A673 (cell line): ENCODE data around the gene CALCR. TPM values are rescaled to one million over a fixed set of nuclear protein-coding genes. Genes with fewer than 3 reads are reported as not detected.
"Not testable (repeated sequence)": the region's sequence is repeated elsewhere in the genome, so short reads cannot be mapped to it uniquely, and the experiment has no call there.

Source experiments
- BruUV-seq: library from RNA; stranded (reverse); fragments of 400-500 nt; replicated peaks from 2 replicates; lab custom pipeline; 2021; lab: Mats Ljungman, UMichigan
- CTCF ChIA-PET: fragments of 300-600 bp; sonication (Branson Sonifier 250); formaldehyde crosslinking; loops from one replicate; lab custom pipeline; 2022; ENCODE audit warnings: antibody characterized with exemption; lab: Charles Lee
- POLR2A ChIA-PET: fragments of 300-600 bp; sonication (Branson Sonifier 250); formaldehyde crosslinking; loops from one replicate; lab custom pipeline; 2022; ENCODE audit warnings: antibody characterized with exemption; ENCODE audit not compliant: low non-redundant PET; lab: Charles Lee
- DNase-seq: peaks from one replicate; pipeline ENCODE4 v3.0.0-alpha.2; 2015; ENCODE audit warnings: low spot score
- H3K27ac ChIP-seq: fragments of 200-600 bp; sonication (generic); 2 replicates; pipeline ENCODE4 v1.5.1; 2016; ENCODE audit warnings: mixed run types, low read depth, mild to moderate bottlenecking, mixed read lengths, antibody characterized with exemption, low read length; ENCODE audit not compliant: poor library complexity, severe bottlenecking
- H3K27me3 ChIP-seq: fragments of 200-600 bp; sonication (generic); replicated peaks from 2 replicates; pipeline ENCODE4 v1.6.1; 2017; ENCODE audit warnings: mixed run types, low read depth, mild to moderate bottlenecking, mixed read lengths, antibody characterized with exemption, low read length; ENCODE audit not compliant: insufficient read depth, poor library complexity
- H3K36me3 ChIP-seq: fragments of 200-600 bp; sonication (generic); 2 replicates; pipeline ENCODE4 v1.6.1; 2016; ENCODE audit warnings: mixed run types, mild to moderate bottlenecking, mixed read lengths, antibody characterized with exemption, low read length; ENCODE audit not compliant: insufficient read depth, poor library complexity, severe bottlenecking
- H3K4me1 ChIP-seq: fragments of 200-600 bp; sonication (generic); 2 replicates; pipeline ENCODE4 v1.6.1; 2017; ENCODE audit warnings: mixed run types, mild to moderate bottlenecking, mixed read lengths, antibody characterized with exemption, low read length; ENCODE audit not compliant: insufficient read depth, poor library complexity, severe bottlenecking
- H3K4me3 ChIP-seq: fragments of 200-600 bp; sonication (generic); 2 replicates; pipeline ENCODE4 v1.5.1; 2016; ENCODE audit warnings: low read depth, mixed run types, mild to moderate bottlenecking, mixed read lengths, low read length; ENCODE audit not compliant: poor library complexity, severe bottlenecking
- H3K9me3 ChIP-seq: fragments of 200-600 bp; sonication (generic); 2 replicates; pipeline ENCODE4 v1.6.1; 2016; ENCODE audit warnings: mixed run types, low read depth, mild to moderate bottlenecking, mixed read lengths, antibody characterized with exemption, low read length; ENCODE audit not compliant: poor library complexity, severe bottlenecking
- EZH2 ChIP-seq: fragments of 200-600 bp; sonication (generic); IDR thresholded peaks from 2 replicates; pipeline ENCODE4 v1.6.1; 2017; ENCODE audit warnings: borderline replicate concordance, low read depth, mild to moderate bottlenecking, mixed read lengths, antibody characterized with exemption, low read length; ENCODE audit not compliant: poor library complexity, severe bottlenecking
- intact Hi-C: fragments of 100-400 bp; cut with micrococcal nuclease; formaldehyde crosslinking; loops from one replicate; pipeline ENCODE4 v1.10.0; 2022; ENCODE audit not compliant: unreplicated experiment
- total RNA-seq: library from RNA; stranded (reverse); gene quantifications from 2 replicates; pipeline ENCODE4 v1.2.3, GENCODE V29; 2021
- TF ChIP-seq, protein P1 (sequence below): fragments of 300-800, 200-600 bp; sonication (generic); conservative IDR thresholded peaks from 2 replicates; pipeline ENCODE4 v1.5.1; 2017; ENCODE audit warnings: low read depth, mild to moderate bottlenecking, antibody characterized with exemption, low read length, moderate library complexity, mixed read lengths

The CALCR gene
- total RNA-seq, 1 experiment from 2014 or later = not detected

- intact Hi-C loops = no loop called here
- Histone ChIP-seq H3K4me1 (no peaks in the 10 kb centered on the region), H3K4me3 (no peak overlapping the region), H3K27me3 (peaks cover 6% of the 10 kb centered on the region), H3K36me3 (no peaks in the 10 kb centered on the region), H3K9me3 (no peaks in the 10 kb centered on the region), H3K27ac (no peak overlapping the region)
- DNase-seq = no peak
- no peak for TF ChIP-seq EZH2
- TF ChIP-seq, protein P1, sequence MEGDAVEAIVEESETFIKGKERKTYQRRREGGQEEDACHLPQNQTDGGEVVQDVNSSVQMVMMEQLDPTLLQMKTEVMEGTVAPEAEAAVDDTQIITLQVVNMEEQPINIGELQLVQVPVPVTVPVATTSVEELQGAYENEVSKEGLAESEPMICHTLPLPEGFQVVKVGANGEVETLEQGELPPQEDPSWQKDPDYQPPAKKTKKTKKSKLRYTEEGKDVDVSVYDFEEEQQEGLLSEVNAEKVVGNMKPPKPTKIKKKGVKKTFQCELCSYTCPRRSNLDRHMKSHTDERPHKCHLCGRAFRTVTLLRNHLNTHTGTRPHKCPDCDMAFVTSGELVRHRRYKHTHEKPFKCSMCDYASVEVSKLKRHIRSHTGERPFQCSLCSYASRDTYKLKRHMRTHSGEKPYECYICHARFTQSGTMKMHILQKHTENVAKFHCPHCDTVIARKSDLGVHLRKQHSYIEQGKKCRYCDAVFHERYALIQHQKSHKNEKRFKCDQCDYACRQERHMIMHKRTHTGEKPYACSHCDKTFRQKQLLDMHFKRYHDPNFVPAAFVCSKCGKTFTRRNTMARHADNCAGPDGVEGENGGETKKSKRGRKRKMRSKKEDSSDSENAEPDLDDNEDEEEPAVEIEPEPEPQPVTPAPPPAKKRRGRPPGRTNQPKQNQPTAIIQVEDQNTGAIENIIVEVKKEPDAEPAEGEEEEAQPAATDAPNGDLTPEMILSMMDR = no peak
- ChIA-PET POLR2A (no interaction called here), CTCF (no interaction called here)
- no TSS peak for BruUV-seq
Observed at GRCh38 chr7:93503088-93503487, 71.4 kb downstream of the CALCR start.

GRCh38 chr7:93491860-93492259, 82.7 kb downstream of the CALCR start:
- H3K9me3 ChIP-seq, H3K4me3 ChIP-seq, intact Hi-C loops, DNase-seq, H3K27me3 ChIP-seq, H3K4me1 ChIP-seq, BruUV-seq, POLR2A ChIA-PET, H3K36me3 ChIP-seq, CTCF ChIA-PET, H3K27ac ChIP-seq: not testable (repeated sequence)

- CTCF ChIA-PET = no interaction called here
Observed at GRCh38 chr7:93476491-93477344, 97.8 kb downstream of the CALCR start.

More at GRCh38 chr7:93476491-93477344, 97.8 kb downstream of the CALCR start:
- no peak for DNase-seq
- TF ChIP-seq, protein P1 = no peak
- no peak for TF ChIP-seq EZH2
- H3K36me3 ChIP-seq = no peaks in the 10 kb centered on the region
- no peaks in the 10 kb centered on the region for H3K27me3 ChIP-seq
- H3K9me3 ChIP-seq = no peaks in the 10 kb centered on the region
- POLR2A ChIA-PET = interaction anchor here (0.6 kb wide), 1 partner anchor 442 kb away, joined by 9 read pairs; no protein-coding TSS in a partner anchor
- H3K4me3 ChIP-seq = no peak overlapping the region
- no peaks in the 10 kb centered on the region for H3K4me1 ChIP-seq
- no TSS peak for BruUV-seq
- H3K27ac ChIP-seq = no peak overlapping the region
- intact Hi-C loops = no loop called here
